Choroid plexus epithelial cell (primary cell): Measurements from ENCODE around the gene TUBA1C.

Experiments
- DNase-seq: peaks from one replicate; pipeline ENCODE4 v3.0.0-alpha.2; 2010; ENCODE audit warnings: low read depth
- H3K4me3 ChIP-seq: 2 replicates; pipeline ENCODE4 v1.5.1; 2011; ENCODE audit warnings: low read depth, mild to moderate bottlenecking, control low read depth, low read length, moderate library complexity
- CTCF ChIP-seq: conservative IDR thresholded peaks from 2 replicates; pipeline ENCODE4 v1.5.1; 2011; ENCODE audit warnings: low read depth, mild to moderate bottlenecking, control low read depth, inconsistent platforms, low read length, moderate library complexity

The TUBA1C gene

GRCh38 chr12:49295082-49295936 is 30.4 kb downstream of the TUBA1C start, which contains the start of gene PRPH:
Gene PRPH (plus strand): TSS chr12:49295147. CDS start chr12:49295201, 54 bp downstream.
- TF ChIP-seq CTCF, result no peak
- no peak within 1 kb of the TSS for H3K4me3 ChIP-seq
- no peak for DNase-seq

GRCh38 chr12:49296034-49296835 is 31.4 kb downstream of the TUBA1C start:
- no peak overlapping the region for H3K4me3 ChIP-seq
- TF ChIP-seq CTCF, result peak; percentile 68
- DNase-seq, result no peak

- DNase-seq, result no peak
- no peak overlapping the region for H3K4me3 ChIP-seq
- TF ChIP-seq CTCF, result no peak
Observed at GRCh38 chr12:49296836-49297694, 32.2 kb downstream of the TUBA1C start.

GRCh38 chr12:49297695-49298060 is 32.8 kb downstream of the TUBA1C start:
- H3K4me3 ChIP-seq, result no peak overlapping the region
- no peak for DNase-seq
- TF ChIP-seq CTCF, result no peak

GRCh38 chr12:49298160-49298559 is 33.3 kb downstream of the TUBA1C start:
- TF ChIP-seq CTCF, result peak; percentile 7
- DNase-seq, result no peak
- no peak overlapping the region for H3K4me3 ChIP-seq

GRCh38 chr12:49301760-49302159 is 36.9 kb downstream of the TUBA1C start:
- no peak overlapping the region for H3K4me3 ChIP-seq
- no peak for DNase-seq
- no peak for TF ChIP-seq CTCF
